ENCODE results near the gene PTPRN2. TPM values are rescaled to one million over a fixed set of nuclear protein-coding genes. Genes with fewer than 3 reads are reported as not detected.

Gene PTPRN2
- total and polyA plus RNA-seq, 2 of the 13 experiments (the other 11 are each of a cell fraction or from before 2014, with no cell fraction given): 2.5 to 24.2 TPM

DNA sequence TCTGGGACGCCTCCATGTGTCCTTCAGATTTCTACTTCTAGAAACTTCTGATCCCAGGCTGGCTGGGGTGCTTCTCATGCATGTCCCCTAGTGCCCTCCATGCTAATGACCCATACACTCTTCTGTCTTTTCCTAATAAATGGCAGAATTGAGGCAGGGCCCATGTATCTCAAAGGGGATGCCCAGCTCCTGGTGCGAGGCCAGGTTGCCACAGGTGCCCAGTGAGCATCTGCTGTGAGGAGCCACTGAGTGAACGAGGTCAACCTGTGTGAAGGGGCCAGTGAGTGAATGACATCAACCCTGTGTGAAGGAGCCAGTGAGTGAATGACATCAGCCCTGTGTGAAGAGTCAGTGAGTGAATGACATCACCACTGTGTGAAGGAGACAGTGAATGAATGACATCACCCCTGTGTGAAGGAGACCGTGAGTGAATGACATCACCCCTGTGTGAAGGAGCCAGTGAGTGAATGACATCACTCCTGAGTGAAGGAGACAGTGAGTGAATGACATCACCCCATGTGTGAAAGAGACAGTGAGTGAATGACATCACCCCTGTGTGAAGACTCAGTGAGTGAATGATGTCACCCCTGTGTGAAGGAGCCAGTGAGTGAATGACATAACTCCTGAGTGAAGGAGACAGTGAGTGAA, 478.9 kb downstream of the PTPRN2 start:
- peaks cover 0 to 7% of the 10 kb centered on the region in 2 experiments; a peak in 1 of 5 replicates for H3K36me3 ChIP-seq (replicated peaks in 1 of 2; ENCODE audit: control insufficient read depth in 1 of 2, insufficient read depth in 2 of 2, low read length in 2 of 2)
- WGBS (ENCODE audit: low lambda C conversion rate): 90% methylated on average over 4 of the region's 4 CpGs
- H3K4me2 ChIP-seq (ENCODE audit: low read depth, low read length): no peak overlapping the region
- H2AFZ ChIP-seq (ENCODE audit: low read length): no peak overlapping the region
- H4K20me1 ChIP-seq (ENCODE audit: insufficient read depth, low read length): 0 out of 2 replicates have a peak, but pooled peaks cover 3% of the 10 kb centered on the region
- H3K9ac ChIP-seq (ENCODE audit: insufficient read depth, low read depth, low read length): no peak overlapping the region
- H3K27ac ChIP-seq (ENCODE audit: extremely low read length, insufficient read depth, low read length): no peak overlapping the region
- H3K9me3 ChIP-seq (ENCODE audit: low read length): no peaks in the 10 kb centered on the region
- in situ Hi-C loops (cut with HindIII; ENCODE audit: extremely low pct_ligation_motif_present, low pct_unique_long_range_greater_than_20kb): no loop called here
- CTCF ChIA-PET (ENCODE audit: low intra/inter-chr PET ratio, low total read pairs): no interaction called here
- no peak for DNase-seq (ENCODE audit: low spot score)
- H3K79me2 ChIP-seq (ENCODE audit: insufficient read depth, low read length): no peaks in the 10 kb centered on the region
- no TSS peak for BruUV-seq (replicated peaks)
- H3K4me1 ChIP-seq (ENCODE audit: insufficient read depth, low read length): peaks cover 14% of the 10 kb centered on the region
- no peaks in the 10 kb centered on the region for H3K27me3 ChIP-seq (ENCODE audit: control insufficient read depth in 1 of 2, insufficient read depth in 2 of 2, low read length in 2 of 2)
- FAIRE-seq: no peak
- H3K4me3 ChIP-seq (replicated peaks in 1 of 3; ENCODE audit: insufficient read depth in 1 of 3, low read depth in 2 of 3, low read length in 3 of 3): no peak overlapping the region
- no peak for ATAC-seq
- intact Hi-C loops (cut with micrococcal nuclease; ENCODE audit: unreplicated experiment): no loop called here
- POLR2A ChIA-PET: no interaction called here
- TF ChIP-seq, protein P1, sequence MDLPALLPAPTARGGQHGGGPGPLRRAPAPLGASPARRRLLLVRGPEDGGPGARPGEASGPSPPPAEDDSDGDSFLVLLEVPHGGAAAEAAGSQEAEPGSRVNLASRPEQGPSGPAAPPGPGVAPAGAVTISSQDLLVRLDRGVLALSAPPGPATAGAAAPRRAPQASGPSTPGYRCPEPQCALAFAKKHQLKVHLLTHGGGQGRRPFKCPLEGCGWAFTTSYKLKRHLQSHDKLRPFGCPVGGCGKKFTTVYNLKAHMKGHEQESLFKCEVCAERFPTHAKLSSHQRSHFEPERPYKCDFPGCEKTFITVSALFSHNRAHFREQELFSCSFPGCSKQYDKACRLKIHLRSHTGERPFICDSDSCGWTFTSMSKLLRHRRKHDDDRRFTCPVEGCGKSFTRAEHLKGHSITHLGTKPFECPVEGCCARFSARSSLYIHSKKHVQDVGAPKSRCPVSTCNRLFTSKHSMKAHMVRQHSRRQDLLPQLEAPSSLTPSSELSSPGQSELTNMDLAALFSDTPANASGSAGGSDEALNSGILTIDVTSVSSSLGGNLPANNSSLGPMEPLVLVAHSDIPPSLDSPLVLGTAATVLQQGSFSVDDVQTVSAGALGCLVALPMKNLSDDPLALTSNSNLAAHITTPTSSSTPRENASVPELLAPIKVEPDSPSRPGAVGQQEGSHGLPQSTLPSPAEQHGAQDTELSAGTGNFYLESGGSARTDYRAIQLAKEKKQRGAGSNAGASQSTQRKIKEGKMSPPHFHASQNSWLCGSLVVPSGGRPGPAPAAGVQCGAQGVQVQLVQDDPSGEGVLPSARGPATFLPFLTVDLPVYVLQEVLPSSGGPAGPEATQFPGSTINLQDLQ (CRISPR knock-in tag; IDR thresholded peaks at IDR 0.05): no peak
- TF ChIP-seq ZNF44 (CRISPR knock-in tag; IDR thresholded peaks at IDR 0.05) (no peak), ZEB1 (IDR thresholded peaks at IDR 0.05; ENCODE audit: insufficient replicate concordance, low read depth) (no peak), ATF7 (IDR thresholded peaks at IDR 0.05) (peak; percentile 97), ATF7 (CRISPR knock-in tag; IDR thresholded peaks at IDR 0.05) (no peak), AHR (CRISPR knock-in tag; IDR thresholded peaks at IDR 0.05) (no peak), ZNF75D (CRISPR knock-in tag; IDR thresholded peaks at IDR 0.05; ENCODE audit: borderline replicate concordance) (no peak), ZBTB21 (CRISPR knock-in tag; IDR thresholded peaks at IDR 0.05) (peak; percentile 63; the same call in 1 of the 2 replicates), PRPF4 (IDR thresholded peaks at IDR 0.05; ENCODE audit: low read depth, low read length, poor library complexity, severe bottlenecking) (no peak), CREB1 (IDR thresholded peaks at IDR 0.05) (peak; percentile 86), CREB1 (CRISPR knock-in tag; IDR thresholded peaks at IDR 0.05) (no peak), ZKSCAN5 (CRISPR knock-in tag; IDR thresholded peaks at IDR 0.05) (no peak), TOE1 (CRISPR knock-in tag; IDR thresholded peaks at IDR 0.05) (no peak), ATM (IDR thresholded peaks at IDR 0.05; ENCODE audit: borderline replicate concordance) (no peak), ZNF572 (CRISPR knock-in tag; IDR thresholded peaks at IDR 0.05) (no peak), ZSCAN25 (CRISPR knock-in tag; IDR thresholded peaks at IDR 0.05) (no peak), HNRNPLL (IDR thresholded peaks at IDR 0.05; ENCODE audit: low read depth, low read length, poor library complexity, severe bottlenecking) (no peak)
- TF ChIP-seq, protein P2, sequence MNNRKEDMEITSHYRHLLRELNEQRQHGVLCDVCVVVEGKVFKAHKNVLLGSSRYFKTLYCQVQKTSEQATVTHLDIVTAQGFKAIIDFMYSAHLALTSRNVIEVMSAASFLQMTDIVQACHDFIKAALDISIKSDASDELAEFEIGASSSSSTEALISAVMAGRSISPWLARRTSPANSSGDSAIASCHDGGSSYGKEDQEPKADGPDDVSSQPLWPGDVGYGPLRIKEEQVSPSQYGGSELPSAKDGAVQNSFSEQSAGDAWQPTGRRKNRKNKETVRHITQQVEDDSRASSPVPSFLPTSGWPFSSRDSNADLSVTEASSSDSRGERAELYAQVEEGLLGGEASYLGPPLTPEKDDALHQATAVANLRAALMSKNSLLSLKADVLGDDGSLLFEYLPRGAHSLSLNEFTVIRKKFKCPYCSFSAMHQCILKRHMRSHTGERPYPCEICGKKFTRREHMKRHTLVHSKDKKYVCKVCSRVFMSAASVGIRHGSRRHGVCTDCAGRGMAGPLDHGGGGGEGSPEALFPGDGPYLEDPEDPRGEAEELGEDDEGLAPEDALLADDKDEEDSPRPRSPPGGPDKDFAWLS (CRISPR knock-in tag; IDR thresholded peaks at IDR 0.05; ENCODE audit: borderline replicate concordance): no peak
- TF ChIP-seq, protein P3, sequence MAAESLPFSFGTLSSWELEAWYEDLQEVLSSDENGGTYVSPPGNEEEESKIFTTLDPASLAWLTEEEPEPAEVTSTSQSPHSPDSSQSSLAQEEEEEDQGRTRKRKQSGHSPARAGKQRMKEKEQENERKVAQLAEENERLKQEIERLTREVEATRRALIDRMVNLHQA (CRISPR knock-in tag; IDR thresholded peaks at IDR 0.05): no peak
- TF ChIP-seq, protein P4, sequence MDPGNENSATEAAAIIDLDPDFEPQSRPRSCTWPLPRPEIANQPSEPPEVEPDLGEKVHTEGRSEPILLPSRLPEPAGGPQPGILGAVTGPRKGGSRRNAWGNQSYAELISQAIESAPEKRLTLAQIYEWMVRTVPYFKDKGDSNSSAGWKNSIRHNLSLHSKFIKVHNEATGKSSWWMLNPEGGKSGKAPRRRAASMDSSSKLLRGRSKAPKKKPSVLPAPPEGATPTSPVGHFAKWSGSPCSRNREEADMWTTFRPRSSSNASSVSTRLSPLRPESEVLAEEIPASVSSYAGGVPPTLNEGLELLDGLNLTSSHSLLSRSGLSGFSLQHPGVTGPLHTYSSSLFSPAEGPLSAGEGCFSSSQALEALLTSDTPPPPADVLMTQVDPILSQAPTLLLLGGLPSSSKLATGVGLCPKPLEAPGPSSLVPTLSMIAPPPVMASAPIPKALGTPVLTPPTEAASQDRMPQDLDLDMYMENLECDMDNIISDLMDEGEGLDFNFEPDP (CRISPR knock-in tag; conservative IDR thresholded peaks at IDR 0.05): 0 out of 2 replicates have a peak, but pooled peaks have one; percentile 47
